Sigmoid colon (tissue), 4 donors: ENCODE results near the gene MYH14.

Experiments
- CTCF ChIP-seq, 4 experiments: fragments of 450-650 bp in 3 of 4; fragments of 200-600 bp in 1 of 4; IDR thresholded peaks; one replicate each; pipeline ENCODE4 v1.5.1; 2016 to 2019; ENCODE audit warnings: antibody characterized with exemption in 4 of 4, mild to moderate bottlenecking in 3 of 4, moderate library complexity in 2 of 4
- POLR2AphosphoS5 ChIP-seq, 4 donors: sonication (generic); formaldehyde crosslinking; IDR thresholded peaks; one replicate each; pipeline ENCODE4 v1.6.1; 2017; ENCODE audit warnings: antibody characterized with exemption in 4 of 4

- TF ChIP-seq POLR2AphosphoS5 (IDR thresholded peaks at IDR 0.05), result no peak
- no peak for TF ChIP-seq CTCF (IDR thresholded peaks at IDR 0.05)
Measured at GRCh38 chr19:50202386-50202785, 1.0 kb upstream of the MYH14 start.
